T-helper 1 cell treated with Interleukin-12 subunit alpha and Interleukin-12 subunit beta and Interleukin-4 antibody, amounts not matched to agents 30 ng/mL and 1 ng/mL, for 36 hours (primary cell): ENCODE results near the gene GRM5. TPM values are rescaled to one million over a fixed set of nuclear protein-coding genes. Genes with fewer than 3 reads are reported as not detected.

Source experiments
- intact Hi-C: fragments of 100-400 bp; cut with micrococcal nuclease; formaldehyde crosslinking; loops from one replicate; pipeline ENCODE4 v1.15.1; 2024
- total RNA-seq: library from RNA; stranded (reverse); gene quantifications from 2 replicates; pipeline ENCODE4 v1.2.3, GENCODE V29; 2022

The GRM5 gene
- total RNA-seq, 1 donor from 2014 or later: not detected

DNA sequence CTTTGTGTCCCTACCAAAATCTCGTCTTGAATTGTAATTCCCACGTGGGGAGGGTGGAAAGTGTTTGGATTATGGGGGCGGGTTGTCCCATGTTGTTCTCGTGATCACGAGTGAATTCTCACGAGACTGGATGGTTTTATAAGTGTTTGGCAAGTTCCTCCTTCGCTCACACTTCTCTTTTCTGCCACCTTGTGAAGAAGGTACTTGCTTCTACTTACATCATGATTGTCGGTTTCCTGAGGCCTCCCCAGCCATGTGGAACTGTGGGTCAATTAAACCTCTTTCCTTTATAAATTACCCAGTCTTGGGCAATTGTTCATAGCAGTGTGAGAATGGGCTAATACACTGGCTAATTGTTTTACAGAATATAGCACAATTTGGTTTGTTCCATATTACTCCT lies 326.3 kb downstream of the GRM5 start:
- intact Hi-C loops: no loop called here

DNA sequence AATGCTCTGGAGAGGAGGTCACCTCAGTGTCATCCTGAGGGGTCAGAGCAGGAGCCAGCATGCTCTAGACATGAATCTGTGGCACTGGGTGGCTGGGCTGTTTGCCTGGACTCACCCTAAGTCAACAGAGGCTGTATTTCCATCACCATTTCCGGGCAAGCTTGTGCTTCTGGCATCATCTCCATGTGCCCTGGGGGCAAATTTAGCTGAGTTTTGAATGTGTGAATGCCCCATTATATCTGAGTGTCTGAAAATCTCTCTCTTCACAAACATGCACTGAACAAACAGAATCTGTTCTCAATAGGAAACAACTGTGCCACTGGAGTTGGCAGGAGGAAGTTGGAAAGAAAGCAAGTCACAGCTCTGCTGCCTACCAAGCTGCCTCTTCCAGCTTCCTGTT lies 356.2 kb downstream of the GRM5 start:
- intact Hi-C loops: no loop called here

DNA sequence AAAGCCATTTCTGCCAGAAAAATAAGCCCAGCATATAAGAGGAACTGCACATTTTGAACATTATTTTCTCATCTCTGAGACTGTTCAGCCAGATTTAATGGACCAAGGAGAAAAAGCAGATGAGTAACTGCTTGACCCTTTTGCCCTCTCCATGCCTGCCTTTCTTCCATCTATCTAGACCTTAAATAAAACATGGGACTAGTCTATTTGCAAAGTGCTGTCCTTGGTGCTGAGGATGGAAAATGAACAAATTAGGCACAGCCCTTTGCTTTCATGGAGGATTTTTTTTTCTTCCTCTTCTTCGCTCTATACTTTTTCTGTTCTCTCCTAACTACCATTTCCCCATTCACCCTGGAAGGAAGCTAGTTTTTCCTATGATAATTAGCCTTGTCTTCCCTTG lies 361.3 kb downstream of the GRM5 start:
- intact Hi-C loops: no loop called here

DNA sequence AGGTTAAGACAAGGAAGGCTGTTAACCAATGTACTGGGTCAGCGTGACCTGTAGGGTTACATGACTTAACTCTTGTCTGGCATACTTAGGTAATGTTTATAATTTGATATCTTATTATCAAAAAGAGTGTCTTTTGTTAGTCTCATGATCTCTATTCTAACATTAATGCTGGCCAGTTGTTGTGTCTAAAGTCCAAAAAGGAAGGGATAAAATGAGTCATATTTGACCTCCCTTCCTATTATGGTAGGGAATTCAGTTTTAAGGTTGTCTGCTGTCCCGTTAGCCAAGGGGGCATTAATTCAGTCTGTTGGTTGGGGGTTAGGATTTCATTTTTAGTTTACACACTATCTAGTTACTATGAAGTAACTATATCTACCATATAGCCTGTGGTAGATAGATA lies 364.0 kb downstream of the GRM5 start:
- intact Hi-C loops: no loop called here

DNA sequence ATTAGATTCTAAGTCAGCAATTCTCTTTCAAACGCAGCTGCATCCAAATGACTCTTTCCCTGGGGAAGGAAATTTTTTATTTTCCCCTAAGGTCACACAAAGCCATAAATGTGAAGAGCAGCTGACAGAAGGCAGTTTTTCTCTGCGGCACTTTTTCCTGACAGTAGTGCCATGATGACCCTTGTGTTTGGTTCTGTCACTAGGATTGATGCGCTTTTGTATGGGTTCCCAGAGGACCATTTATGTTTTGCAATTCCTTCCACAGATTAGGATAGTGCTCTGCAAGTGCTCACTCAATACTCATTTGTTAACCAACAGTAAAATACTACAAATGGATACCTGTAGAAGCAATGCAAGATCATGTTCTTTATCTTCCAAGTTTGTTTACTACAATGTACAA lies 368.6 kb downstream of the GRM5 start:
- intact Hi-C loops: no loop called here

DNA sequence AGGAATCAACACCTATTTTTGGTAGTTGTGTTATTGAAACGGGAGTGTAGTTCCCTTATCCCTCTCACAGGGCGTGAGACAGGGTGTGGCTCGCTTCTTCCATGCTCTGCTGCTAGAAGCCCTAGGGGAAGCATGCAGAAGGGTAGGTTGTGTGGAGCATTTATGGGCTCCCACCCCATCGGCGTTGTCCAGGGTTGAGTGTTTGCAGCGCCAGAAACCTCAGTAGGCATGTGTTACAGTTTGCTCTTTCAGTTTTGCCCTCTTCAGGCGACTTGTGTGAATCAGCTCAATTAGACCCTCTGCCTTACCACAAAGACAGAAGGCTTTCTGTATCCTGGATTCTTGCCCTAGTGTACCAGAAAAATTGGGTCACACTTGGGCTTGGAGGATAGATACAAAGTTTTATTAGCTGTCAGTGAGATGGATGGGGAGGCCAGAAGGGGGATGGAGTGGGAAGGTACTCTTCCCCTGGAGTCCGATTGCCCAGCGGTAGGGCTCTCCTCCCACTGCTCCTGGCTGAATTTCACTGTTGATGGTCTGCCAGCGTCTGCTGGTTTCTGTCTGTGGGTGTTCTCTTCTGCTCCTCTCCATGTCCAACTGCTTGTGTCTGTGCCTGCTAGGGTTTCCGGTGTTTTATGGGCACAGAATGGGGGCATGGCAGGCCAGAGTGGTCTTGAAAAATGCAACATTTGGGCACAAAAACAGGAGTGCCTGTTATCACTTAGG lies 369.9 kb downstream of the GRM5 start:
- intact Hi-C loops: no loop called here

DNA sequence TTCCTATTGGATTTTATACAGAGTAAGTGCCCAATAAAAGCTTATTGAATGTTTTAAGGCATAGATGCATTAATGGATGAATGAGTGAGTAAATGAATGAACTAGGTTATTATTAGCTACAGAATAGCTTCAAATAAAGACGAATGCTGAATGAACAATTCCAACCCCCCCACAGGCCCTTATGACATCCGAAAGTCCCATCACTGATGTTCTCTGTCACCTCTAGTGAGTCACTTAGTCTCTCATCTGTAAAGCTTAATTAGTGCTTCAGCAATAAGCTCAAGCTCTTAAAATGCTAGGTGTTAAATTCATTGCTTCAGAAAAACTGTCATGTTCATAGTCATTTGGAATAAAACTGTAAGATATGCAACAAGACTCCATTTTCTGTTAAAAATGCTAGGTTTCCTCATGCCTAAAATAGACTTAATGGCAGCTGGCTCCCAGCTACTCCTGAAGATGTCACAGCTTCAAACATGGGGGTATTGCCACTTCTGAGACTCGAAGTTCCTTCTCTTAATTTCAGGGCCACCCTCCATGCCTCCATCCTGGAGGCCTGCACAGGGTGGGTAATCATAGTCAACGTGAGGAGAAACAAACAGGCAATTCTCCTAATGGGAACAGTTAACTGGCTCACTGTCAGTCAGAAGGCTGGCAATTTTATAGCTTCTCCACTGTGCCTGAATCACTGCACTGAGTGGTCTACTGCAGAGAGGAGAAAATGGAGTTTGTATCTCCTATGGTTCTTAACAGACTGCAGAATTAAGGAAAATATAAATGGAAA lies 373.3 kb downstream of the GRM5 start:
- intact Hi-C loops: no loop called here

DNA sequence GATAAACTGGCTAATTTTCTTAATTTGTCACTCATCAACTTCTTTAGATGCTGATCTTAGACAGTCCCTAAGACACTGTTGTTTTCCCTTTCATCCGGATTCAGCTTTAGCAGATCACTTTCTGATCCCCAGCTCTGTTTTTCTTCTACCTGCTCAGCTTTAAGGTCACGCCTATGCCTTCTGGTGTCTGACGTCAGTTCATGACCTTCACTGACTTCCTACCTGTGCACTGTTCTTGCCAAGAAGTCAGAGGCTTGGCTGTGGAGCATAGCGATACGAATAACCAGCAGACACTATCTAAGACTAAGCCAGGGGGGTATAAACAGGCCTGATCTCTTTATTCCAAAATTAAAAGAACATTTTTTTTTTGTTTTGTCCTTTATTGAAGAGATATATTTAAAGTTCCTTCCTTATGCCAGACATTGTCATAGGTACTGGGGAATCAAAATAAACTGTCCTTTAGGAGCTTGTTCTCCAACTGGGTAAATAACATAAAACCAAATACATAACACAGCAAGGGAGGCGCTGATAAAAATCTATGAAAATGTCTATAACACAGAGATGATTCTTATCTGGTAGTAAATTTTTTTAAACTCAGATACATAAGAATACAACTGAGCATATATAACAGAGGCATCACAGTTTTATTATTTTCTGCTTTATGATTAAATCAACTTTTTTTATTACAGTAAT lies 376.1 kb downstream of the GRM5 start:
- intact Hi-C loops: loop anchor here (10.0 kb wide), 1 partner anchor 195 kb away; no protein-coding TSS in a partner anchor

DNA sequence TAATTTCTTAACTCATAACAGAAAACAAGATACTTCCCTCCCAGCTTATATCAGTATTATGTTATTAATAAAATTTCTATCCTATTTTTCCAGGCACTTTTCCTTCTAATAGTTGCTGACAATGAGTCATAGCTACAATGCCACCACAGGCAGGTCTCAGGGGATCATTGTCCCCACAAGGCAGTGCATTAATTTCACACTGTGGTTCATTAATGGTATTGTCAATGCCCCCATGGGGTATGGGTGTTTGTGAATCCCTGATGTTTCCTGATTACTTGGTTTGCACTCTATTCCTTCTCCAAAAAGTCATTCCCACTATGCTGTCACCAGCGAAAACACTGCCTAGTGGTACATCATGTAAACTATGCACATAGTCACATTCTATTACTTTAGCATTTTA lies 382.8 kb downstream of the GRM5 start:
- intact Hi-C loops: loop anchor here (10.0 kb wide), 1 partner anchor 202 kb away; no protein-coding TSS in a partner anchor

DNA sequence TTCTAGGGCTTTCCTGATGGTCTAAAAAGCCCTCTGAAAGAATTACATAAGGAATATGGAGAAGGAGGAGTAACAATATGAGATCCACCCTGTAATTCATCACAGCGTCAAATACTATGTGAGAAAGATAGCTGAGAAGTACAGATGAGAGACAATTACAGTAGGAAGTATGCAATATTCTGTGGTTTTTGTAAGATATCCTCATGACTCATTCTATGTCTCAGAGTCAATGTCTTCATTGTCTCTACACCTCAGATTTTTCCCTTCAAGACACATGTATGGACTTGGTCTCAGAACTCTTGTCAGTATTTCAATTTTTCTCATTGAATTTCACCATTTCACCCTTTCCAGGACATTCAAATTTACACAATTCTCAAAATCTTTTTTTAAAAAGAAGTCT lies 385.0 kb downstream of the GRM5 start:
- intact Hi-C loops: loop anchor here (10.0 kb wide), 1 partner anchor 204 kb away; no protein-coding TSS in a partner anchor

DNA sequence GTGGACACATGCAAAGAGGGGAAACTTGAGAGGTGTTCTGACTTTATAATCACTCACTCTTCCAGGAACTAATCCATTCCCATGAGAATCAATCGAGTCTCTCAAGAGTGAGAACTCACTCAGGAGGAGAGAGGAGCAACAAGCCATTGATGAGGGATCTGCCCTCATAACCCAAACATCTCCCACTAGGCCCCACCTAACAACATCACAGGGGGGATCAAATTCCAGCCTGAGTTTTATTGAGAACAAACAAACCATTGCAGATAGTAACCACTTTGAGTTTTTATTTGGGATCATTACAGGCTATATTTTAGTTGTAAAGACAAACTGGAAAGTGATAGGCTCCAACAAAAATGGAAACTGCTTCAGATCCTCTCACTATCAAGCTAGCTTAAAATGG lies 399.4 kb downstream of the GRM5 start:
- intact Hi-C loops: no loop called here

DNA sequence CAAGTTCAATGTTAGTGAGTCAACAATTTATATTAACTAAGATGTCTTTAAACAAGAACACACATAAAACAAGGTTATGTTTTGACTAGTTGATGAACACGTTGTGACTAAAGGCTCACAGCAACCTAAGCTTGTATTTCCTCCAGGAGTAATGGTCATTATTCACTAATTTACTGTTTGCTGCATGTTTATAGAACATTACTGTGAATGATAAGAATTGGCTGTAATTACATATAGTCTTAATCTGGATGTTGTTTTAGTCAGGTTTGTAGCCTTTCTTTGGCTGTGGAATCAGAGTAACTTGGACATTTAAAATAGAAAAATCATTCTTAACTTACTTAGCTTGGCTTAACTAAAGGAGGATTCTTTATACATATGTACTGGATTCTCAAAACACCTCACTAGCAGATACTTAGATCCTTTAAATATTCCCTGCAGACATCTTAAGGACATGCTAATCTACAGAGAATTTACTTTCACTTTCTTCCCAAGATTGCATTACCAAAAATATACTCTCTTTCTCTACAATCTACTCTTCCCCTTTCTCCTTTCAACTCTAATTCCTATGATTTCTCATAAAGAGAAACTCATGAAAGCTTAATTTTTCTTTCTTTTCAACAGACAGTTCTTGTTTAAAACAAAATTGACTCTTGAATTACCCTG lies 408.6 kb downstream of the GRM5 start:
- intact Hi-C loops: no loop called here

DNA sequence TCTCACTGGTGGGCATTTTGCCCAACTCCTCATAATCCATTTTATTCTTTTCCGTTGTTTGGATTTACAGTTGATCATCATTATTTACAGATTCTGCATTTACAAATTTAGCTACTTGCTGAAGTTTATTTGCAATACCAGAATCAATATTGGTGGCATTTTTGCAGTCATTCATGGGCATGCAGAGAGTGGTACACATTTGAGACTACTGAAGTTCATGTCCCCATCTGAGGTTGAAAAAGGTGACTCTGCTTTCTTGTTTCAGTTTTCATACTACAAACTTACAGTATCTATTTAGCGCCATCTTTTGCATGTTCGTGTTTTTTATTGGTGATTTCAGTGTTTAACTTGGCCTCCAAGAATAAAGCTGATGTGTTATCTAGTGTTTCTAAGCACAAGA lies 409.5 kb downstream of the GRM5 start:
- intact Hi-C loops: no loop called here

DNA sequence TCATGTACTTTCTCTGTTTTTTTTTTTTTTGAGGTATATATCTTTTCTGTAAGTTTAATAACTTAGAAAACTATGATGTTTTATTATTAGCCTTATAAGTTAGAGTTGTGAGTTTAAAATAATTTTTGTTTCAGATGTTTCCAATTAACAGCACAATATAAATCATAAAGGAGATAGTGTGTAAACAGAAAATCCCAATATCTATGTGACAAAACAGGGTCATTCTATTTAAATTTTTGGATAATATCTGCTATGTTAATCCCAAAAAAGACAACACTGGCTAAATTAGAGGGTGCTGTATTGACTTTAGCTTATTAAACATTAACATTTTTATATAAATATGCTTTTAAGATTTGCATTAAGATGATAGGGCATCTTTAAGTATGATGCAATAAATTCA lies 410.1 kb downstream of the GRM5 start:
- intact Hi-C loops: no loop called here

DNA sequence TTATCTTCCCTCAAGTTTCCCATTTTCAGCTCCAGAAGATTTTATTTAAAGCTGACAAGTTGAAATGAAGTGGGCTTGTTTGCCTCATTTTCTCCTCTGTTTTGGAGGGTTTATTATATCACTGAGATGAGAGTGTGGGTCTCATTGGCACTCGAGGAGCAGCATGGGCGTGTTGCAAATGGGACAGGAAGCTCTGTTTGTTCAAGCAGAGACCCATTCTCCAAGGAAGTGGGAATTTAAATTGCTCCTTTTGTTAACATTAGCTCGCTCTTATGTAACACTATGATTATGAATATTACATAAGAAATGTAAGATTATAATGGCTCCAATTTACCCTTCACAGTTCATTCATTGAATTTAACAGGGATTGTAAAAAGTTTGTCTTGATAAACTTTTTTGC lies 410.6 kb downstream of the GRM5 start:
- intact Hi-C loops: no loop called here

DNA sequence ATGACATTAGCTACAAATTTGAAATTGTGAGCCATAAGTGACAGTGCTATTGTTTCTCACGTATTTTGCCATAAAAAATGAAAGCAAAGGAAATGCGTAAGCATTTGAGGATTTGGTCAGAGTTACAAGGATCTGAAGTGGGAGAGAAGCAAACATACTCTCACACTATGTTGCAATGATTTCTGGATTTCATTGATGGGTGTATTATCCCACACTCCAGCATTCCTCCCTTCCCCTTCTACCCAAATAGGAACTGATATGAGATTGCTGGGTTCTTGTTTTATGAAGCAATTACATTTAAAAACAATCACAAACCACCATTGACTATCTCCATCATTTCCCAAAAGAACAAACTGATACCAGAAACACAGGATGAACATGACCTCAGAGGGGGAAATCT lies 414.2 kb downstream of the GRM5 start:
- intact Hi-C loops: no loop called here

DNA sequence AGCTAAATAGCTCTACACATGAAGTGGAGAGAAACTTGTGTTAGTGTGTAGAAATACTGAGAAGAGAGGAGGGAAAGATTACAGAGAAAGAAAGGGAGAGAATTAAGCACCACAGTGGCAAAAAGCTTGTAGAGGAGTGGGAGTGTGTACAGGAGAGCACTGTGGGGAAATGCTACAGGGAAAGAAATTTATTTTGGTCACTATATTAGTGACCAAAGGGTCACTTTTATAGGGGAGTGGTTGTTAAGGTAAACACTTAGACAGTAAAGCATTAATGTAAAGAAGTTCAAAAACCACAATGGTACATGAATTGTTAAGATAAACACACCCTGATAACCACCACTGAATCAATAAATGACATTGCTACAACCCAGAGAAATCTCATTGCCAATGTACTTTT lies 421.1 kb downstream of the GRM5 start:
- intact Hi-C loops: no loop called here

DNA sequence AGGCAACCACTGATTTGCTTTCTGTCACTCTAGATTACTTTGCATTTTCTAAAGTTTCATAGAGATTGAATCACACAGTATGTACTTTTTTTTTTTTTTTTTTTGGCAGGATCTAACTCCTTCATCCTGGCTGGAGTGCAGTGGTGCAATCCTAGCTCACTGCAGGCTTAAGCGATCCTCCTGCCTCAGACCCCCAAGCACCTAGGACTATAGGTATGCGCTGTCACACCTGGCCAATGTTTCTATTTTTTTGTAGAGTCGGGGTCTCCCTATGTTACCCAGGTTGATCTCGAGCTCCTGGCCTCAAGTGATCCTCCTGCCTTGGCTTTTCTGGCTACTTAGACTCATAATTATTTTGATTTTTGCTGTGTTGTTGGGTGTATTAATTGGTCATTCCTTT lies 433.6 kb downstream of the GRM5 start:
- intact Hi-C loops: no loop called here

DNA sequence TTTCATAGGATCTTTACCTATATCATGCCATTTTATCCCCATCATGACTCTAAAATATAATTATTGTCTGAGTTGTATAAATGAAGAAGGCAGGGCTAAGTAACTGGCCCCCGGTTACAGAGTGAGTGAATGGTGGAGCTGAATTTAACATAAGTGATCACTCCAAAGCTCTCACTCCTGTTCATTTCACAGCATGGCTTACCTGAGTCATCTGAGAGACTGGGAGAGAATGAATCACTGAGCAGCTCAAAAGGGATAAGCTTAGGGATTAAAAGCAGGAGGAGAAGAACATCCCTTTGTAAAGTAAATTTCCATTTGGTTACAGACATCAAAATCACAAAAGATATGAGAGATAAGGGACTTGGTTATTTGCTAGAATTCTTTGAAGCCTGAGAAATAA lies 434.3 kb downstream of the GRM5 start:
- intact Hi-C loops: no loop called here

DNA sequence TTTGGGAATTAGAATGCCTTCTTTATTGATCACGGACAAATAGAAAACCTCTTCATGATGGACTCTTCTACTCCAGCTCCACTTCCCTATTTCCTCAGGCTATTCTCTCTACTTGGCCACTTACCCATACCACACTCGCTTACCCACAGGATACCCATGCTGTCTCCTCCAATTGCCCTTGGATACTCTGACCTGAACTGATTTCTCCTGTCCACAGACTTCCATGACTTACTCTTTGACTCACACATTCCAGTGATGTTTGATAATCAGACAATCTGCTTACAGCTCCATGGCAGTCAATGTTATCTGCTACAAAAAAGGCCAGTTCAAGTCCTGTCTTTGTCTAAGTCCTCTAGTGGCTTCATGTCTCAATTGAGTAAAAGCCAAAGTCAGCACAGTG lies 436.3 kb downstream of the GRM5 start:
- intact Hi-C loops: no loop called here

DNA sequence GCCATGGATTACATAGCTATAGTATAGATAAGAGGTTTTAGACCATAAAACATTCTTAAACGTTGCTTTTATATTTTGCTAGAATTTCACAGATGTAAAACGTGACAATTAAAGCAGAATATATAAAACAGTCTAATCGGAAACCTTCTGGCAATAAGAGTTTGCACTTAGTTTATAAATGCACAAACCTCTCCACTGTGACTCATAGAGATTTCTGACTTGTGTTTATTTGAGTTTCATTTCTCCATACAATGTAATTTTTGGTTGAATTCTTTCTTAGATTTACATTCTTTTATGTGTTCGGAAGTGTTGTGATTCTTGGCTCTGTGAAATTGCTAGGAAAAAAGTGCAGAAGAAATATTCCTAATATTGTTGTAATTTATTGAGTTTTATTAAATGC lies 439.6 kb downstream of the GRM5 start:
- intact Hi-C loops: no loop called here

DNA sequence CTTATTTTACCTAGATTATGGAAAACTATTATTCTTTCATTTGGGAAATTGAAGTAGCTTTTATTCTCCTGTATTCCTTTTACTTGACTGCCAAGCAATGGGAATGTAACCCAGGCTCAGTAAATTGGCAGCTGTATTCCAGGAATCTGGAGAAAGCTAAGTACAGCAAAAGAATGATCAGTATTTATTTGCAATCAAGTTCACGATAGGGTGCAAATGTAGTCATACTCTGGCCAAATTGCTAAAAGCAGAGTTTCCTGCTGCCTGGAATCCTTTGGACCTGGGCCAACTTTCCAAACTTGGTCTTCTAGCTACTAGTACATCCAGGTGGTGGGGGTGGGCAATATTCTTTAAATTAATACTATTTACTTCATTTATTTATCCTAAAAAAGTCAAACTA lies 442.3 kb downstream of the GRM5 start:
- intact Hi-C loops: no loop called here
